Measurements from ENCODE around the gene METTL9. TPM values are rescaled to one million over a fixed set of nuclear protein-coding genes. Genes with fewer than 3 reads are reported as not detected.
"Not testable (repeated sequence)": the region's sequence is repeated elsewhere in the genome, so short reads cannot be mapped to it uniquely, and the experiment has no call there.

Gene METTL9
- polyA plus RNA-seq, 3 donors, result 181 to 400 (median 373) TPM

DNA sequence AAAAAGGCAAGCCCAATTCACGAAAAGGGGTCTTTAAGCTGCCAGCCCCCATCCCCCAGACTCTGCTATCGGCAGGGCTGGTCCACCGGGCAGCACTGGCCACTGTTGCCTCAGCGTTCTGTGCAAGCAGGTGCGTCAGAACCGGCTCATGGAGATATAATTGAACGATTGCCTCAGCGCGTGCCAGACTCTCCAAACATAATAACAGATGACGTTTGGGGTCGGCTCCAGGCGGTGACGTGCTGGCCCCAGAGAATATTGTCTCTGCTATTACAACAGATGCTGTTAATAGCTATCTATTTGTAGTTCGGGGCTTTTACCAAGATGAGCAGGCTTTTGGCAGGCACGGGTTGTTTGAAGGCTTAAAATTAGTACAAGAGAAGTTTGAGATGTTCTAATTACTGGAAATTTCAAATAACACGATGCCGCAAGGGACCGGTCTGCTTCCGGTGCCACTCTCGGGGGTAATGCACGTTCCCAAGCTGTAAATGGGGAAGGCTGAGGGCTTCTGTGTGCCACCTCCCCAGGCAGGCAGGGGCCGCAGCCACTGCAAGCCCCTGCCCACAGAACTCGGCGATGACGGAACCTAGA is 42.6 kb upstream of the METTL9 start:
- peaks cover 7 to 10% of the 10 kb centered on the region in 2 donors for H3K4me1 ChIP-seq (ENCODE audit: control insufficient read depth in 1 of 2, insufficient read depth in 2 of 2, low read length in 2 of 2)
- not testable (repeated sequence) for H3K9me3 Mint-ChIP-seq; H3K4me3 ChIP-seq (replicated peaks in 1 of 3; ENCODE audit: low read depth in 2 of 3, low read length in 3 of 3); H3K27ac ChIP-seq (ENCODE audit: low read depth in 1 of 2, low read length in 2 of 2); H3K36me3 Mint-ChIP-seq; H3K4me3 Mint-ChIP-seq; H3K4me1 Mint-ChIP-seq; H3K36me3 ChIP-seq (replicated peaks in 1 of 2; ENCODE audit: control insufficient read depth in 1 of 2, insufficient read depth in 2 of 2, low read length in 2 of 2); H3K4me2 ChIP-seq (replicated peaks; ENCODE audit: extremely low read depth, low read length, poor library complexity, severe bottlenecking); H4K20me1 ChIP-seq (ENCODE audit: insufficient read depth, low read length); H3K27me3 ChIP-seq (ENCODE audit: control insufficient read depth in 2 of 2, insufficient read depth in 2 of 2, low read length in 2 of 2); H3K9me3 ChIP-seq (replicated peaks in 1 of 2; ENCODE audit: control insufficient read depth in 1 of 2, insufficient read depth in 1 of 2, low read length in 2 of 2); DNase-seq; H3K9ac ChIP-seq (ENCODE audit: insufficient read depth, low read length, poor library complexity, severe bottlenecking); H3K27me3 Mint-ChIP-seq (ENCODE audit: low read depth in 3 of 3); H2AFZ ChIP-seq (ENCODE audit: insufficient read depth, low read depth, low read length, poor library complexity, severe bottlenecking); H3K79me2 ChIP-seq (ENCODE audit: insufficient read depth, low read length); H3K27ac Mint-ChIP-seq
- intact Hi-C loops (cut with micrococcal nuclease), result loop anchor here (10.0 kb wide), 3 partner anchors 272 to 1508 kb away; no protein-coding TSS in a partner anchor
- 90% methylated on average over 18 of the region's 25 CpGs for WGBS (ENCODE audit: insufficient coverage)

GRCh38 chr16:21560462-21560861 is 38.9 kb upstream of the METTL9 start:
- Histone ChIP-seq H3K27me3 (ENCODE audit: control insufficient read depth in 2 of 2, insufficient read depth in 2 of 2, low read length in 2 of 2) (no peaks in the 10 kb centered on the region), H3K4me3 (replicated peaks in 1 of 3; ENCODE audit: low read depth in 2 of 3, low read length in 3 of 3) (no peak overlapping the region), H3K36me3 (replicated peaks in 1 of 2; ENCODE audit: control insufficient read depth in 1 of 2, insufficient read depth in 2 of 2, low read length in 2 of 2) (no peaks in the 10 kb centered on the region), H3K9ac (ENCODE audit: insufficient read depth, low read length, poor library complexity, severe bottlenecking) (no peak overlapping the region), H3K79me2 (ENCODE audit: insufficient read depth, low read length) (no peaks in the 10 kb centered on the region), H4K20me1 (ENCODE audit: insufficient read depth, low read length) (no peaks in the 10 kb centered on the region), H3K9me3 (replicated peaks in 1 of 2; ENCODE audit: control insufficient read depth in 1 of 2, insufficient read depth in 1 of 2, low read length in 2 of 2) (no peaks in the 10 kb centered on the region), H3K4me2 (replicated peaks; ENCODE audit: extremely low read depth, low read length, poor library complexity, severe bottlenecking) (no peak overlapping the region), H3K4me1 (ENCODE audit: control insufficient read depth in 1 of 2, insufficient read depth in 2 of 2, low read length in 2 of 2) (peaks cover 0 to 3% of the 10 kb centered on the region in 2 donors), H2AFZ (ENCODE audit: insufficient read depth, low read depth, low read length, poor library complexity, severe bottlenecking) (no peak overlapping the region), H3K27ac (ENCODE audit: low read depth in 1 of 2, low read length in 2 of 2) (no peak overlapping the region)
- intact Hi-C loops (cut with micrococcal nuclease), result no loop called here
- no peaks in the 10 kb centered on the region for H3K36me3 Mint-ChIP-seq
- H3K4me1 Mint-ChIP-seq, result peaks cover 3% of the 10 kb centered on the region
- H3K27me3 Mint-ChIP-seq (ENCODE audit: low read depth in 3 of 3), result peaks cover 0 to 10% (median 5%) of the 10 kb centered on the region in 3 donors
- no peaks in the 10 kb centered on the region for H3K9me3 Mint-ChIP-seq
- TF ChIP-seq CTCF (IDR thresholded peaks at IDR 0.05), result no peak
- DNase-seq, result no peak
- no CpG with 5 or more reads among the region's 2 CpGs for WGBS (ENCODE audit: insufficient coverage)
- H3K4me3 Mint-ChIP-seq, result no peak overlapping the region
- no peak overlapping the region for H3K27ac Mint-ChIP-seq

All from CD14-positive monocyte (primary cell).